Endothelial cell of umbilical vein (primary cell): Measurements from ENCODE around the gene MALT1. TPM values are rescaled to one million over a fixed set of nuclear protein-coding genes. Genes with fewer than 3 reads are reported as not detected.

Experiments used
- BruUV-seq: library from RNA; stranded (reverse); fragments of 400-500 nt; replicated peaks from 2 replicates; lab custom pipeline; 2021; lab: Mats Ljungman, UMichigan
- CTCF ChIA-PET: fragments of 300-600, 350-600 bp; sonication (Branson Sonifier 250); formaldehyde crosslinking; loops from one replicate; lab custom pipeline; 2021; ENCODE audit warnings: antibody characterized with exemption, inconsistent platforms; lab: Charles Lee
- POLR2A ChIA-PET: fragments of 300-600, 350-600 bp; sonication (Branson Sonifier 250); formaldehyde crosslinking; loops from one replicate; lab custom pipeline; 2021; ENCODE audit warnings: antibody characterized with exemption, inconsistent platforms; lab: Charles Lee
- DNase-seq: peaks from one replicate; pipeline ENCODE4 v3.0.0-alpha.2; 2011; ENCODE audit warnings: low read depth, low spot score
- FAIRE-seq: peaks from 2 replicates; lab custom pipeline; 2011; peaks lifted over from hg19 to GRCh38; lab: Jason Lieb, UNC
- H2AFZ ChIP-seq: 2 replicates; pipeline ENCODE4 v1.6.0; 2012; ENCODE audit warnings: low read depth, low read length, control low read depth, inconsistent platforms
- H3K27ac ChIP-seq: 2 replicates; pipeline ENCODE4 v1.5.1; 2011; ENCODE audit warnings: low read depth, mild to moderate bottlenecking, control low read depth, low read length, moderate library complexity; ENCODE audit not compliant: insufficient read depth
- H3K27me3 ChIP-seq, 2 experiments: 2 replicates each; pipeline versions ENCODE4 v1.6.0 to v1.6.1; 2011; ENCODE audit warnings: low read length in 2 of 2, mixed read lengths in 1 of 2; ENCODE audit not compliant: control insufficient read depth in 2 of 2, insufficient read depth in 2 of 2
- H3K36me3 ChIP-seq, 2 experiments: 2 replicates in 1 of 2; 3 replicates in 1 of 2; pipeline ENCODE4 v1.5.1; 2011; ENCODE audit warnings: low read length in 2 of 2, mild to moderate bottlenecking in 1 of 2, moderate library complexity in 1 of 2; ENCODE audit not compliant: control insufficient read depth in 2 of 2, insufficient read depth in 2 of 2; ENCODE audit errors: extremely low read depth in 1 of 2
- H3K4me1 ChIP-seq: 3 replicates; pipeline ENCODE4 v1.5.1; 2011; ENCODE audit warnings: mild to moderate bottlenecking, low read length; ENCODE audit not compliant: control insufficient read depth, insufficient read depth; ENCODE audit errors: extremely low read depth
- H3K4me2 ChIP-seq: 2 replicates; pipeline ENCODE4 v1.6.1; 2011; ENCODE audit warnings: low read length, control low read depth, mixed read lengths; ENCODE audit not compliant: insufficient read depth
- H3K4me3 ChIP-seq, 3 experiments: fragments of 200-600 bp in 1 of 3; sonication (generic), shearing (Covaris generic) in 1 of 3; replicated peaks in 1 of 3; 2 replicates each; pipeline ENCODE4 v1.5.1; 2011 to 2016; ENCODE audit warnings: control low read depth in 3 of 3, low read length in 3 of 3, mild to moderate bottlenecking in 2 of 3, inconsistent platforms in 1 of 3, low read depth in 1 of 3, moderate library complexity in 1 of 3; ENCODE audit not compliant: insufficient read depth in 1 of 3
- H3K79me2 ChIP-seq: 2 replicates; pipeline ENCODE4 v1.6.0; 2012; ENCODE audit warnings: low read length, inconsistent platforms; ENCODE audit not compliant: control insufficient read depth, insufficient read depth
- H3K9ac ChIP-seq: replicated peaks from 2 replicates; pipeline ENCODE3; 2011; ENCODE audit warnings: low read length, control low read depth; ENCODE audit not compliant: insufficient read depth; ENCODE audit errors: extremely low read depth
- H3K9me1 ChIP-seq: replicated peaks from 3 replicates; pipeline ENCODE4 v1.6.0; 2011; ENCODE audit warnings: mild to moderate bottlenecking, low read length; ENCODE audit not compliant: control insufficient read depth, insufficient read depth; ENCODE audit errors: extremely low read depth
- H3K9me3 ChIP-seq: replicated peaks from 2 replicates; pipeline ENCODE4 v1.5.1; 2012; ENCODE audit warnings: low read length, inconsistent platforms; ENCODE audit not compliant: control insufficient read depth, insufficient read depth
- H4K20me1 ChIP-seq: replicated peaks from 2 replicates; pipeline ENCODE3; 2011; ENCODE audit warnings: mild to moderate bottlenecking, low read length; ENCODE audit not compliant: control insufficient read depth, insufficient read depth; ENCODE audit errors: extremely low read depth
- CTCF ChIP-seq, 2 donors: IDR thresholded peaks; 1 replicate in 1 of 2; 2 replicates in 1 of 2; pipeline ENCODE4 v1.5.1; 2011; ENCODE audit warnings: low read length in 2 of 2, mild to moderate bottlenecking in 2 of 2, moderate library complexity in 2 of 2, control low read depth in 1 of 2, inconsistent platforms in 1 of 2, low read depth in 1 of 2; ENCODE audit not compliant: insufficient read depth in 1 of 2; ENCODE audit errors: extremely low read depth in 1 of 2
- EZH2 ChIP-seq: IDR thresholded peaks from 2 replicates; pipeline ENCODE4 v1.6.1; 2012; ENCODE audit warnings: borderline replicate concordance, low read depth, mild to moderate bottlenecking, moderate library complexity, low read length, inconsistent platforms; ENCODE audit not compliant: severe bottlenecking
- FOS ChIP-seq: IDR thresholded peaks from 2 replicates; pipeline ENCODE4 v1.6.1; 2011; ENCODE audit warnings: mild to moderate bottlenecking, low read length, moderate library complexity, borderline replicate concordance; ENCODE audit not compliant: insufficient read depth
- GATA2 ChIP-seq: IDR thresholded peaks from 2 replicates; pipeline ENCODE4 v1.7.0; 2011; ENCODE audit warnings: low read depth, mild to moderate bottlenecking, moderate library complexity, mixed read lengths, low read length; ENCODE audit not compliant: insufficient read length, insufficient read depth
- JUN ChIP-seq: IDR thresholded peaks from 2 replicates; pipeline ENCODE4 v1.6.1; 2011; ENCODE audit warnings: borderline replicate concordance, low read depth; ENCODE audit not compliant: insufficient read length, insufficient read depth
- MAX ChIP-seq: IDR thresholded peaks from 2 replicates; pipeline ENCODE4 v1.6.1; 2011; ENCODE audit not compliant: insufficient read depth, insufficient read length
- MYC ChIP-seq: IDR thresholded peaks from one replicate; pipeline ENCODE4 v1.6.1; 2011; ENCODE audit warnings: mild to moderate bottlenecking, low read depth, low read length
- POLR2A ChIP-seq: IDR thresholded peaks from 2 replicates; pipeline ENCODE4 v1.6.1; 2012; ENCODE audit warnings: low read depth, mild to moderate bottlenecking, control low read depth, low read length
- POLR2AphosphoS5 ChIP-seq: IDR thresholded peaks from 2 replicates; pipeline ENCODE4 v1.6.1; 2012; ENCODE audit warnings: low read depth, mild to moderate bottlenecking, control low read depth, low read length, moderate library complexity; ENCODE audit not compliant: insufficient read depth
- dilution Hi-C: fragments of 300-500 bp; cut with MboI; formaldehyde crosslinking; loops from one replicate; pipeline ENCODE4 v1.15.0; 2019; ENCODE audit warnings: low sequenced_read_pairs; ENCODE audit not compliant: extremely low pct_ligation_motif_present
- intact Hi-C: fragments of 100-400 bp; cut with micrococcal nuclease; formaldehyde crosslinking; loops from one replicate; pipeline ENCODE4 v1.10.0; 2022
- polyA plus RNA-seq, 4 experiments: library from polyadenylated mRNA; depleted of rRNA in 3 of 4; stranded (reverse) in 3 of 4; unstranded in 1 of 4; fragments of >200 nt; gene quantifications; 2 replicates each; pipeline versions ENCODE4 v1.2.1 to v1.2.3, GENCODE V29; 2011 to 2012; ENCODE audit warnings: missing spikeins in 1 of 4
- total RNA-seq: library from RNA; stranded (reverse); gene quantifications from 2 replicates; pipeline ENCODE4 v1.2.3, GENCODE V29; 2021

Gene MALT1
- total and polyA plus RNA-seq, 2 donors (not counting 3 experiments of a cell fraction or from before 2014, with no cell fraction given): 2.8 to 5.1 TPM

GRCh38 chr18:58766164-58766563, 94.9 kb downstream of the MALT1 start:
- ChIA-PET POLR2A (no interaction called here), CTCF (interaction anchor here (6.7 to 25.4 kb wide), 2 partner anchors 237 to 299 kb away, joined by 603 to 994 read pairs; no protein-coding TSS in a partner anchor)
- no peak for DNase-seq
- H3K27ac ChIP-seq: no peak overlapping the region
- FAIRE-seq: no peak
- no peaks in the 10 kb centered on the region for H3K9me1 ChIP-seq
- no peak overlapping the region for H2AFZ ChIP-seq
- no peaks in the 10 kb centered on the region for H3K36me3 ChIP-seq
- H3K4me2 ChIP-seq: no peak overlapping the region
- H3K9me3 ChIP-seq: no peaks in the 10 kb centered on the region
- peaks cover 7 to 18% of the 10 kb centered on the region in 2 experiments for H3K27me3 ChIP-seq
- no peaks in the 10 kb centered on the region for H4K20me1 ChIP-seq
- no TSS peak for BruUV-seq
- intact Hi-C loops (loop anchor here (10.0 kb wide), 1 partner anchor 631 kb away; no protein-coding TSS in a partner anchor), dilution Hi-C loops (loop anchor here (25.0 kb wide), 1 partner anchor 229 kb away; no protein-coding TSS in a partner anchor)
- no peaks in the 10 kb centered on the region for H3K79me2 ChIP-seq
- no peak overlapping the region for H3K9ac ChIP-seq
- H3K4me3 ChIP-seq: no peak overlapping the region
- peaks cover 2% of the 10 kb centered on the region for H3K4me1 ChIP-seq
- TF ChIP-seq FOS (no peak), JUN (no peak), POLR2AphosphoS5 (no peak), CTCF (IDR thresholded peaks at IDR 0.05; ENCODE audit: extremely low read depth in 1 of 2, insufficient read depth in 1 of 2, low read depth in 1 of 2, low read length in 2 of 2) (no peak), EZH2 (no peak), MAX (no peak), POLR2A (no peak), MYC (no peak), GATA2 (no peak)
